Upper lobe of right lung (tissue), 1 donor: ENCODE results near the gene SAP30BP. TPM values are rescaled to one million over a fixed set of nuclear protein-coding genes. Genes with fewer than 3 reads are reported as not detected.

ENCODE experiments used
- ATAC-seq: fragments of 200-7000 bp; cut with Tn5 transposase; one replicate; pipeline ENCODE4 v1.9.1; 2020; ENCODE audit warnings: mild to moderate bottlenecking, moderate library complexity
- DNase-seq: peaks from one replicate; pipeline ENCODE4 v3.0.0-alpha.2; 2020
- H3K27ac ChIP-seq: fragments of 200-600 bp; one replicate; pipeline ENCODE4 v1.8.0; 2022
- H3K27me3 ChIP-seq: fragments of 200-600 bp; one replicate; pipeline ENCODE4 v1.8.0; 2022; ENCODE audit warnings: mild to moderate bottlenecking
- H3K36me3 ChIP-seq: fragments of 200-600 bp; one replicate; pipeline ENCODE4 v1.8.0; 2022
- H3K4me1 ChIP-seq: fragments of 200-600 bp; one replicate; pipeline ENCODE4 v1.8.0; 2022
- H3K4me3 ChIP-seq: fragments of 200-600 bp; one replicate; pipeline ENCODE4 v1.8.0; 2022; ENCODE audit warnings: mild to moderate bottlenecking
- H3K9me3 ChIP-seq: fragments of 200-600 bp; one replicate; pipeline ENCODE4 v1.8.0; 2022
- intact Hi-C: fragments of 100-400 bp; cut with DNase I; formaldehyde crosslinking; loops from one replicate; pipeline ENCODE4 v1.11.0; 2022
- total RNA-seq: library from RNA; stranded (reverse); fragmentation: NEBNext Ultra II Directional; extraction: Animal tissue kit (Norgen Biotek cat#: 25700); gene quantifications from one replicate; pipeline ENCODE4 v1.2.1, GENCODE V29; 2021
- TF ChIP-seq, protein P1 (sequence below): fragments of 200-600 bp; IDR thresholded peaks from one replicate; pipeline ENCODE4 v1.8.0; 2022; ENCODE audit warnings: antibody characterized with exemption
- donor health status: DM: no; HTN: yes; CAD: no; lungs with severe emphysema.

The SAP30BP gene
- total RNA-seq, 1 donor from 2014 or later, result 71.4 TPM

- TF ChIP-seq, protein P1, sequence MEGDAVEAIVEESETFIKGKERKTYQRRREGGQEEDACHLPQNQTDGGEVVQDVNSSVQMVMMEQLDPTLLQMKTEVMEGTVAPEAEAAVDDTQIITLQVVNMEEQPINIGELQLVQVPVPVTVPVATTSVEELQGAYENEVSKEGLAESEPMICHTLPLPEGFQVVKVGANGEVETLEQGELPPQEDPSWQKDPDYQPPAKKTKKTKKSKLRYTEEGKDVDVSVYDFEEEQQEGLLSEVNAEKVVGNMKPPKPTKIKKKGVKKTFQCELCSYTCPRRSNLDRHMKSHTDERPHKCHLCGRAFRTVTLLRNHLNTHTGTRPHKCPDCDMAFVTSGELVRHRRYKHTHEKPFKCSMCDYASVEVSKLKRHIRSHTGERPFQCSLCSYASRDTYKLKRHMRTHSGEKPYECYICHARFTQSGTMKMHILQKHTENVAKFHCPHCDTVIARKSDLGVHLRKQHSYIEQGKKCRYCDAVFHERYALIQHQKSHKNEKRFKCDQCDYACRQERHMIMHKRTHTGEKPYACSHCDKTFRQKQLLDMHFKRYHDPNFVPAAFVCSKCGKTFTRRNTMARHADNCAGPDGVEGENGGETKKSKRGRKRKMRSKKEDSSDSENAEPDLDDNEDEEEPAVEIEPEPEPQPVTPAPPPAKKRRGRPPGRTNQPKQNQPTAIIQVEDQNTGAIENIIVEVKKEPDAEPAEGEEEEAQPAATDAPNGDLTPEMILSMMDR, result no peak
- Histone ChIP-seq H3K36me3 (peaks cover 27% of the 10 kb centered on the region), H3K9me3 (no peaks in the 10 kb centered on the region), H3K27ac (peak overlapping the region; percentile 89), H3K4me1 (peaks cover 16% of the 10 kb centered on the region), H3K27me3 (no peaks in the 10 kb centered on the region), H3K4me3 (no peak overlapping the region)
- DNase-seq (no peak), ATAC-seq (no peak)
- intact Hi-C loops, result no loop called here
These were observed 20.5 kb upstream of the SAP30BP start for GRCh38 chr17:75646638-75646992.

DNA sequence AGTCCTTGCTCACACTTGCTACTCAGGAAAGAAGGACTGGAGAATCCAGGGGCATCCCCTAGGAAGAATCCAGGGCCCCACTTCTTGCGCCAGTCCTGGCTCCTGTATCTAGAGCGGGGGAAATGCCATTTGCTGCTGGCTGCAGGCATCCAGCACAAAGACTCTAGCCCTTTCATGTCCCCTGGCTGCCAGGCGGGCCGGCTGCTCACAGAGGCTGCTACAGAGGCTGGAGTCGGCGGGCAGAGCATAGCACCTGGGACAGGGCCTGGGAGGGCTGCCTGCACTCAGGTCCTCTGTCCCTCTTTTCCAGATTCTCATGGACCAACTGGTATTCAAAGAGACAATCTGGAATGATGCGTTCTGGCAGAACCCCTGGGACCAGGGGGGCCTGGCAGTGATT, 20.1 kb upstream of the SAP30BP start:
- intact Hi-C loops, result no loop called here
- Histone ChIP-seq H3K4me3 (no peak overlapping the region), H3K9me3 (no peaks in the 10 kb centered on the region), H3K4me1 (peaks cover 16% of the 10 kb centered on the region), H3K36me3 (peaks cover 27% of the 10 kb centered on the region), H3K27me3 (no peaks in the 10 kb centered on the region), H3K27ac (peak overlapping the region; percentile 89)
- DNase-seq, result peak; percentile 64
- TF ChIP-seq, protein P1, result no peak
- ATAC-seq, result no peak

DNA sequence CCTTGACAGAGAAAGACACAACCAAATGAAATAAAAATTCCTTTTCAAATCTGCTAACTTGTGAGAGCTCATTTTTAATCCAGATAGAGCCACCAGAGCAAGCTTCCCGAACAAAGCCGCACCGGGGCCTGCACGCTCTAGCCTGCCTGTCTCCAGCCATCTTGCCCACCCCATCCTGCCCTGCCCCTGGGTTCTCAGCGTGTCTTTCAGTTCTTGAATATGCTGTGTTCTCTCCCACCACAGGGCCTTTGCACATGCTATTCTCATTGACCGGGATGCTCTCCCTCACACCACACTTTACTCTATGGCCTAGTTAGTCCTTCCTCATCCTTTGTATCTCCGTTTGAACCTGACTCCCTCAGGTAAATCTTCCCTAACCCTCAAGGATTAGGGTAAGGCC, 19.2 kb upstream of the SAP30BP start:
- H3K4me1 ChIP-seq, result peaks cover 16% of the 10 kb centered on the region
- TF ChIP-seq, protein P1, result no peak
- H3K27ac ChIP-seq, result no peak overlapping the region
- H3K36me3 ChIP-seq, result peaks cover 27% of the 10 kb centered on the region
- intact Hi-C loops, result no loop called here
- no peak for ATAC-seq
- H3K9me3 ChIP-seq, result no peaks in the 10 kb centered on the region
- DNase-seq, result no peak
- H3K27me3 ChIP-seq, result no peaks in the 10 kb centered on the region
- no peak overlapping the region for H3K4me3 ChIP-seq

GRCh38 chr17:75649687-75650086, 17.5 kb upstream of the SAP30BP start:
- H3K4me3 ChIP-seq, result no peak overlapping the region
- intact Hi-C loops, result no loop called here
- DNase-seq (peak; percentile 33), ATAC-seq (no peak)
- H3K27ac ChIP-seq, result no peak overlapping the region
- H3K9me3 ChIP-seq, result no peaks in the 10 kb centered on the region
- no peaks in the 10 kb centered on the region for H3K27me3 ChIP-seq
- TF ChIP-seq, protein P1, result no peak
- peaks cover 16% of the 10 kb centered on the region for H3K4me1 ChIP-seq
- H3K36me3 ChIP-seq, result peaks cover 35% of the 10 kb centered on the region

DNA sequence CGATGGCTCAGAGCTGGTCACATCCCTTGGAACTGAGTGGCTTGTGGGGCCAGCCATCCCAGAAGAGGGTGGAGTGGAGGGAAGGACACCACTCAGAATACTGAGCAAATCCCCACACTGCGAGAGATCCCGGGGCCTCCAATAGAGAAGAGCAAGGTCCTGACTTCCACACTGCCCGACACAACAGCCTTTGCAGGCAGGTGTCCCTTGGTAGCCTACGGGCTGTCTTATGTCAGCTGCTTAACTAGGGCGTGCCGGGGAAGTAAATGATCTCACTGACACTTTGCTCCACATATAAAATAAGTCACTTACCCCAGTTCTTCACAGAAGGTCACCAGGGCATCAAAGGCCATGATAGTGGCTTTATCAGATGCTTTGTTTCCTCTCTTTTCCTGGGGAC, 16.3 kb upstream of the SAP30BP start:
- no peak overlapping the region for H3K4me3 ChIP-seq
- H3K27ac ChIP-seq, result no peak overlapping the region
- H3K36me3 ChIP-seq, result peaks cover 45% of the 10 kb centered on the region
- DNase-seq (peak; percentile 30), ATAC-seq (no peak)
- no peaks in the 10 kb centered on the region for H3K9me3 ChIP-seq
- peaks cover 12% of the 10 kb centered on the region for H3K4me1 ChIP-seq
- intact Hi-C loops, result no loop called here
- TF ChIP-seq, protein P1, result no peak
- no peaks in the 10 kb centered on the region for H3K27me3 ChIP-seq

GRCh38 chr17:75652341-75652740, 14.8 kb upstream of the SAP30BP start:
- TF ChIP-seq, protein P1, result no peak
- no peaks in the 10 kb centered on the region for H3K27me3 ChIP-seq
- H3K36me3 ChIP-seq, result peaks cover 53% of the 10 kb centered on the region
- intact Hi-C loops, result no loop called here
- peak; percentile 40 for ATAC-seq
- no peak overlapping the region for H3K27ac ChIP-seq
- H3K9me3 ChIP-seq, result no peaks in the 10 kb centered on the region
- DNase-seq, result peak; percentile 54
- no peaks in the 10 kb centered on the region for H3K4me1 ChIP-seq
- H3K4me3 ChIP-seq, result no peak overlapping the region
